Psoas muscle (tissue), 8 donors: Measurements from ENCODE around the gene SH3GLB2. TPM values are rescaled to one million over a fixed set of nuclear protein-coding genes. Genes with fewer than 3 reads are reported as not detected.

Experiments used
- ATAC-seq, 4 donors: fragments of 200-7000 bp; cut with Tn5 transposase; one replicate each; pipeline ENCODE4 v1.9.1; 2020; ENCODE audit warnings: moderate library complexity in 3 of 4, mild to moderate bottlenecking in 2 of 4
- DNase-seq, 2 donors: peaks; one replicate each; pipeline ENCODE4 v3.0.0-alpha.2; 2020
- H3K27ac ChIP-seq: fragments of 200-600 bp; one replicate; pipeline ENCODE4 v1.8.0; 2022
- H3K27me3 ChIP-seq, 3 donors: fragments of 200-600 bp in 1 of 3; one replicate each; pipeline versions ENCODE4 v1.6.1 to v1.8.0; 2013 to 2022; ENCODE audit warnings: low read length in 2 of 3, mild to moderate bottlenecking in 2 of 3, moderate library complexity in 1 of 3; ENCODE audit not compliant: insufficient read depth in 3 of 3
- H3K36me3 ChIP-seq, 2 donors: fragments of 200-600 bp in 1 of 2; one replicate each; pipeline versions ENCODE4 v1.6.1 to v1.8.0; 2013 to 2022; ENCODE audit warnings: low read depth in 1 of 2, mild to moderate bottlenecking in 1 of 2, moderate library complexity in 1 of 2; ENCODE audit not compliant: insufficient read depth in 1 of 2
- H3K4me1 ChIP-seq: fragments of 200-600 bp; one replicate; pipeline ENCODE4 v1.8.0; 2022
- H3K4me3 ChIP-seq: fragments of 200-600 bp; one replicate; pipeline ENCODE4 v1.8.0; 2022; ENCODE audit warnings: mild to moderate bottlenecking
- H3K9me3 ChIP-seq: fragments of 200-600 bp; one replicate; pipeline ENCODE4 v1.8.0; 2022
- WGBS, 3 donors: extraction: QIAGEN DNeasy Blood & Tissue Kit; methylation state at CpG; one replicate each; pipeline versions ENCODE4 v1.1.6 to v1.1.7; 2013; 5-methylcytosine and 5-hydroxymethylcytosine counted together
- intact Hi-C, 2 donors: fragments of 100-400 bp; cut with DNase I; formaldehyde crosslinking; loops; one replicate each; pipeline versions ENCODE4 v1.11.0 to v1.14.2; 2022
- polyA plus RNA-seq, 3 donors: library from polyadenylated mRNA; stranded (reverse); fragments of 200-250 nt; gene quantifications; one replicate each; pipeline ENCODE4 v1.2.3, GENCODE V29; 2013
- total RNA-seq, 4 donors: library from RNA; stranded (reverse); fragmentation: NEBNext Ultra II Directional in 2 of 4; extraction: Animal tissue kit (Norgen Biotek cat#: 25700) in 2 of 4; gene quantifications; one replicate each; pipeline versions ENCODE4 v1.2.1 to v1.2.4, GENCODE V29; 2021 to 2023
- TF ChIP-seq, protein P1 (sequence below): fragments of 200-600 bp; IDR thresholded peaks from one replicate; pipeline ENCODE4 v1.8.0; 2022; ENCODE audit warnings: antibody characterized with exemption
- donor health status: healthy with polysubstance abuse.
- donor health status: DM: no; HTN: no; CAD: no; lungs with moderate emphysema.
- donor health status: Bipolar disorder and iron deficiency.
- donor health status: healthy.
- donor health status: DM: yes; HTN: yes; CAD: no.
- donor health status: DM: no; HTN: no; CAD: no.
- donor health status: DM: no; HTN: no; CAD: no.
- donor health status: DM: yes; HTN: yes; CAD: no.

The SH3GLB2 gene
- total and polyA plus RNA-seq, 7 donors = 22.2 to 56.8 (median 33.8) TPM

DNA sequence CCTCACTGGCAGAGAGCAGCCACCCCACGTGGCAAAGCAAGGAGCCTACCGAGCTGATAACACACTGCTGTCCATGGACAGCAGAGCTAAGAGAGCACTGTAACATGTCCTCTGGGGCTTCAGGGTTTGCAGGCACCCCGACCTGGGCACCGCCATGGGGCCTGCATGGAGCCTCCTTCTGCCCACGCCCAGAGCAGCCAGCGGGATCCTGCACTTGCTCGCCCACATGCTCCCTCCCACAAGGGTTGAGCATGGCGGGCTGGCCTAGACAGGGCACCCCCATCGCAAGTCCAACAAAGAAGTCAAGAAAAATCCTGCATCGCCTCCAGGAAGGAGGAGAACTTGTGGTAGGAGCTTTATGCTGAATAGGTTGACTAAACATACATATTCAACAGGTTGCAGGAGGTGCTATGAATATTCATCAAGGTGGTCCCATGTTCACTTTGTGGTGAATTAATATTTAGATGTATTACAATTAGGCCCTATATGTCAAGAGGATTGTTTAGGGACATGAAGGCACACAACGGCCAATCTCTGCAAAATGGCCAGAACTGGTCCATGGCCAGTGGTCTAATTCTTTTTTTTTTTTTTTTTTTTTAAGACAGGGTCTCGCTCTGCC, 4.5 kb upstream of the SH3GLB2 start:
- Histone ChIP-seq H3K36me3 (no peaks in the 10 kb centered on the region), H3K9me3 (no peaks in the 10 kb centered on the region), H3K27me3 (no peaks in the 10 kb centered on the region), H3K27ac (no peak overlapping the region), H3K4me1 (peaks cover 11% of the 10 kb centered on the region), H3K4me3 (no peak overlapping the region)
- TF ChIP-seq, protein P1, sequence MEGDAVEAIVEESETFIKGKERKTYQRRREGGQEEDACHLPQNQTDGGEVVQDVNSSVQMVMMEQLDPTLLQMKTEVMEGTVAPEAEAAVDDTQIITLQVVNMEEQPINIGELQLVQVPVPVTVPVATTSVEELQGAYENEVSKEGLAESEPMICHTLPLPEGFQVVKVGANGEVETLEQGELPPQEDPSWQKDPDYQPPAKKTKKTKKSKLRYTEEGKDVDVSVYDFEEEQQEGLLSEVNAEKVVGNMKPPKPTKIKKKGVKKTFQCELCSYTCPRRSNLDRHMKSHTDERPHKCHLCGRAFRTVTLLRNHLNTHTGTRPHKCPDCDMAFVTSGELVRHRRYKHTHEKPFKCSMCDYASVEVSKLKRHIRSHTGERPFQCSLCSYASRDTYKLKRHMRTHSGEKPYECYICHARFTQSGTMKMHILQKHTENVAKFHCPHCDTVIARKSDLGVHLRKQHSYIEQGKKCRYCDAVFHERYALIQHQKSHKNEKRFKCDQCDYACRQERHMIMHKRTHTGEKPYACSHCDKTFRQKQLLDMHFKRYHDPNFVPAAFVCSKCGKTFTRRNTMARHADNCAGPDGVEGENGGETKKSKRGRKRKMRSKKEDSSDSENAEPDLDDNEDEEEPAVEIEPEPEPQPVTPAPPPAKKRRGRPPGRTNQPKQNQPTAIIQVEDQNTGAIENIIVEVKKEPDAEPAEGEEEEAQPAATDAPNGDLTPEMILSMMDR = no peak
- ATAC-seq = no peak
- 80 to 84% (median 83%) methylated on average over 12 of the region's 12 CpGs for WGBS, 3 donors
- intact Hi-C loops = no loop called here
- DNase-seq = no peak

DNA sequence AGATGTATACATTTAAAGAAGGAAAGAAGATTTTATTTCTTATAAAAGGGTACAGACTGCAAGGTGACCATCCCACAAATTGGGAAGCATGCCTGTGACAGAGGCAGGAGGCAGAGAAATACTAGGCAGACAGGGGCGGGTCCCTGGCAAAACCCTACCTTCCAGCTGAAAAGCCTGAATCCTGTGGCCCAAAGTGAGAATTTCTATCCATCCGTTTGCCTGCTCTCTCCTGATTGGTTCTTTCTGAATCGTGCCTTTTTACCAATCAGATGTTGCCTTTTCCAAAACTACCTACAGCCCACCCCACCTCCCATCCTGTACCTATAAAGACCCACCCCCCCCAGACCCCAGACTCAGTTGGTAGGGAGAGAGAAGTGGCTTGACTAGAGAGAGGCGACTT, 3.4 kb upstream of the SH3GLB2 start:
- Histone ChIP-seq H3K27ac (no peak overlapping the region), H3K4me3 (no peak overlapping the region), H3K9me3 (no peaks in the 10 kb centered on the region), H3K27me3 (no peaks in the 10 kb centered on the region), H3K36me3 (no peaks in the 10 kb centered on the region), H3K4me1 (peaks cover 14% of the 10 kb centered on the region)
- intact Hi-C loops = no loop called here
- ATAC-seq = no peak
- 70 to 81% (median 72%) methylated on average over 4 of the region's 4 CpGs for WGBS, 3 donors
- TF ChIP-seq, protein P1 = no peak
- no peak for DNase-seq

DNA sequence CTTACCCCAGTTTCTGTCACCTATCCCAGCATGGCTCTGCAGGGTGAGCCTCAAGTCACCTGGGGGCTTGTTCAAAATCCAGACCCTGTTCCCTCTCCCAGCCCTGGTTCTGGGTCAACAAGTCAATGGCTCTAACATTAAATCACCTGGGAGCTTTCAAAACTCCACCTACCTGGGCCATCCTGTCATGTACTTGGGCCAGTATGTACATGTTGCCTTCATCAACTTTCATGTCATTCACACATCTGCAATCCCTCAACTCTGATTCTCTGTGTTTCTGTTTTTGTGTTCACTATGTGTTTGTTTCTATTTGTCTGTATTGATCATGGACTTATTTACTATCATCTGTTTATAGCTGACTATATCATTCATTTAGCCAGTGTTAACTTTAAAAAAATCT, 2.1 kb upstream of the SH3GLB2 start:
- Histone ChIP-seq H3K36me3 (no peaks in the 10 kb centered on the region), H3K4me3 (no peak overlapping the region), H3K27ac (no peak overlapping the region), H3K27me3 (no peaks in the 10 kb centered on the region), H3K9me3 (no peaks in the 10 kb centered on the region), H3K4me1 (peaks cover 20% of the 10 kb centered on the region)
- DNase-seq (no peak), ATAC-seq (no peak)
- TF ChIP-seq, protein P1 = no peak
- intact Hi-C loops = no loop called here

DNA sequence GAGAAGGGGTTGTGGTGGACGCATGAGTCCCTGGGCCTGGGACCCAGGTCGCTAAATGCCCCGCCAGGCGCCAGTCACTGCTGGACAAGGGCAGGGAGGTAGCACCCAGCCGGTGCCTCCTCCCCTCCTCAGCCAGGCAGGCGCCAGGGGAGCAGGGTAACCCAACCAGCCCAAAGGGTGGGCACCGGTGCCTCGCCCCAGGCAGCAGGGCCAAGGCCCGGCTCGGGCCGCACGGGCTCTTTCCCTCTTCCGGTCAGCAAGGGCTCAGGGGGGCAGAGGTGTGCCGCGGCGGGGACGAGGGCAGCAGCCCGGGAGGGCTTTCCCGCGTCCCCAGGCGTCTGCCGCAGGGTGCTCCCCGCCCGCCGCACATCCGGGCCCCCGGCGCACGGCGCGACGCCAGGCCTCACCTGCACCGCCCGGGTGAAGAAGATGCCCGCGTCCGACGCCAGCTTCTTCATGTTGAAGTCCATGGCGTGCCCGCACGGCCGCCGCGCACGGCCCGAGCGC, 393 bp downstream of the SH3GLB2 start:
- Histone ChIP-seq H3K4me1 (peaks cover 26% of the 10 kb centered on the region), H3K4me3 (peak overlapping the region; percentile 92), H3K27ac (peak overlapping the region; percentile 88), H3K36me3 (no peaks in the 10 kb centered on the region), H3K27me3 (no peaks in the 10 kb centered on the region), H3K9me3 (no peaks in the 10 kb centered on the region)
- TF ChIP-seq, protein P1 = no peak
- ATAC-seq = peak in 2 of 4 donors; percentile 7 to 9
- intact Hi-C loops = loop anchor here (5.0 kb wide), 2 partner anchors 80 to 145 kb away; partner anchors contain the start of genes DOLK (in 1 of the 2), KYAT1 (in 1 of the 2), LRRC8A (in 1 of the 2) and NUP188 (in 1 of the 2)
- DNase-seq = no peak
- 1 to 2% (median 1%) methylated on average over 29 to 47 of the region's 47 CpGs for WGBS, 3 donors
